ENCODE measurements around the gene LRFN2.

The LRFN2 gene
- long read RNA-seq, donor 1, result 0 reads
- long read RNA-seq, donor 2, result 0 reads
- long read RNA-seq, donor 3, partial matches to known transcripts, result 0 of 1 reads
- long read RNA-seq, donor 3, other reads (novel, unspliced or antisense), result 0 of 1 reads
- long read RNA-seq, donor 4, result 0 reads
- long read RNA-seq, donor 5, result 0 reads
- long read RNA-seq, donor 6, result 0 reads
- long read RNA-seq, donor 7, result 0 reads
- long read RNA-seq, donor 8, result 0 reads

DNA sequence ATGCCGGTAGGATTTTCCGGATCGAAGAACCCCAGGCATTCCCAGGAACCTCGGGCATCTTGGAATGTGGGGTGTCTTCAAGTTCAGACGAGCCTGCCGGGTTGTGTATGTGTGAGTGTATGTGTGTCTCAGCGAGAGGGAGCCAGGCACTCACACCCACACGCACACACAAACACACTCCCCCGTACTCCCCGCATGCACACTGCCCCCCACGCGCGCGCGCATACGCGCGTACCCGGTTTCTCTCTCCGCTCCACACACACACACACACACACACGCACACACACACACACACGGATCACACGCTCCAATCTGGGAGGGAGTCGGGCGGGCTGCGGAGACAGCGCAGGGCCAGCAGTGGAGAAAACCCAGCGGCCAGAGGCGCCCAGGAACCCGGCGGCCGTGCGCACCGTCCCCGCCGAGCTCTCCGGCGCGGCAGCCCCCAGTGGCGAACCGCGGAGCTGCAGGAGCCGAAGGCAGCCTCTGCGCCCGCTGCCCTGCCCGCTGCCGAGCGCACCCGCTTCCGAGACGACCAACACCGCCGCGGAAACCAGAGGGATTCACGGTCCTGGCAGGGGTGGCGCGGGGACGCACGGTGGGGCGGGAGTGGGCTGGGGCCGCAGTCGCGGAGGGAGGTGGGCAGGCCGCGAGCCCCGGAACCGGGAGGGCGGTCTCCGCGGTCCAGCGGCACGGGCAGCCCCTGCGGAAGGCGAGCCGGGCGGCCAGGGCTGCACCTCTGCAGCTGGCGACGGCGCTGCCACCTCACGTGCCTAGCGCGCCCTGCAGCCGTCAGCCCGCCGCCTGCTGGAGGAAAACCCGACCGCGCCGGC lies at the start of gene LRFN2:
Gene LRFN2, minus strand, starts transcription at position 125 of the 830 bp plus-strand sequence.
- DNase-seq, result peak; percentile 89

DNA sequence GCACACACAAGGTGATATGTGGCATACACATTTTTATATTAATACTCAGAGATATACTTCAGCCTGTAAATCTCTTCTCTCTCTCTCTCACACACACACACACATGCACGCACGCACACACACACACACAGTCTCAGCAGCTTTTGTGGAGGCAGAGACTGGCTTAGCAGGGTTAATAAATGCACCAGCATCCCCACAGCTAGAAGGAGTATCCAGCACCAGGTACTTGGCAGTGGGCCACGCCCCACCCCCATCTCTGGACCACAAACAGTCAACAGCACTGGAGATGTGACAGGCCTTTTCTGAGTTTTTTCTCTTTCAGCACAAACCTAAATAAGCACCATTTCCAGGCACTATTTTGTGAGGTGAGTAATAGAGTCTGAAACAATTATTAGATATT lies 47.3 kb upstream of the LRFN2 start:
- no peak for DNase-seq

- DNase-seq, result no peak
Observed at GRCh38 chr6:40631744-40632143, 44.6 kb upstream of the LRFN2 start.

DNA sequence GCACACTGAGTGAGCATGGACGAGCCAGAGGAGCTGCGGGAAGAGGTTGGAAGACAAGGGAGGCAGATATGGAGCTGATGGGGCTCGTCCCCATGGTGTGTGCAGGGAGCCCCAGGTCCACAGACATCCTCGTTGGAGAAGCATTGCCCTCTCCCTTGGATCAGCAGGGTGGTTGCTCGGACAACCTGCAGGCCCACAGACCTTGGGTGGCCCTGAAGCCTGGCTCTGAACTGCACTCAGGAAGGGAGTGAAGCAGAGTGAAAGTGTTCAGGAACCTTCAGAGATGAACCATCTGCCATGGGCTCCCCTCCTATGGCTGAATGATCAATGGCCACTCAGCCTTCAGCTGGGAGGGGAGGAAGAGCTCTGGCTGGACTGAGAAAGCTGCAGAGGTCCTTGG lies 43.3 kb upstream of the LRFN2 start:
- DNase-seq, result no peak

GRCh38 chr6:40630051-40630450 lies 42.9 kb upstream of the LRFN2 start:
- no peak for DNase-seq

DNA sequence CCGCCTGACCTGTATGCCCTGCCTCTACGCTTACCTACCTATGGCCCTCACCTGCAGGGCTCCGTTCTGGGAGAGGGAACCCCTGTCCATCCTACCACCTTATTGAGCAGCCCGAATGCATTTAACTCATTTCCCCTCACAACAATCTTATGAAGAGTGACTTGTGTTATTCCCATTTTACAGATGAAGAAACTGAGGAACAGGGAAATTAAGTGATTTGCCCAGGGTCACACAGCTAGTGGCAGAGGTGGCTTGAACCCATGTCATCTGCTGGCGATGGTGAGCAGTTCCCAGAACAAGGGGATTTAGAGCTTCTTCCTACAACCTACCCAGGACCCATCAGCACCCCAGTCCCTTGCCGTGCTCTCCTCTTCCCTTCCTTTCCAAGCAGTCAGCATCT lies 42.3 kb upstream of the LRFN2 start:
- DNase-seq, result no peak

DNA sequence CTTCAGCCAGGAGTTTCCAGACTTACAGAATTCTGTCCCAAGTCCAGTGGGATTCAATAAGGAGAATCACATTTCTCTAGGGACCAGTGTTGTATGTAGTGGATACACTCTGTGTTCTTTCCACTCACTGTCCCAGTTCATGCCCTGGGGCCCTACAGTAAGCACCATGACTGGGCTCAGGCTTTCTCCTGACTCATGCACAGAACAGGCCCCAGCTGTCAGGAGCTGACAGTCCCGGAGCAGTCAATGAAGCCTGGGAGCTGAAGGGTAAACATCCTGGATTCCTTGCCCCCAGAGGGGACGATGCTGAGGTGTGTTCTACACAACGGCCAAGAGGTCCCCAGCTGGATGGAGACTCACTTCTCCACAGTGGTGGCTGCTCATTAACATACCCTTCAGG lies 40.2 kb upstream of the LRFN2 start:
- no peak for DNase-seq

DNA sequence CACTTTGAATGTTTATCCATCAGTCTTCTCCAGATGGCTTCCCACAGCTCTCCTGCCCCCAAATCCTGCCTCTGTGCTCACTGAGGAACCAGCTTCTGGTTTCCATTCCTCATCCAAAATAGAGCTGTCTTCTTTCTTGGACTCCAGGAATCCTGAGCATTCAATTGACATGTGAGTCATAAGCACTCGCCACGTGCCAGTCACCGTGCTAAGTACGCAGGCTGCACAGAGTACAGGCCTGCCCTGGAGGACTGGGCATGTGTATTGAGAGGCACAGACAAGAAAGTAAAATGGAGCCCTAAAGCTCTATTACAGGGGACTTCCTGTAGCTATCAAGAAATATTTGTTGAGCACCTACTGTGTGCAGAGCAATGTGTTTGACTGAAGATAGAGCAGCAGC lies 39.7 kb upstream of the LRFN2 start:
- DNase-seq, result no peak

GRCh38 chr6:40623932-40624331 lies 36.8 kb upstream of the LRFN2 start:
- no peak for DNase-seq

DNA sequence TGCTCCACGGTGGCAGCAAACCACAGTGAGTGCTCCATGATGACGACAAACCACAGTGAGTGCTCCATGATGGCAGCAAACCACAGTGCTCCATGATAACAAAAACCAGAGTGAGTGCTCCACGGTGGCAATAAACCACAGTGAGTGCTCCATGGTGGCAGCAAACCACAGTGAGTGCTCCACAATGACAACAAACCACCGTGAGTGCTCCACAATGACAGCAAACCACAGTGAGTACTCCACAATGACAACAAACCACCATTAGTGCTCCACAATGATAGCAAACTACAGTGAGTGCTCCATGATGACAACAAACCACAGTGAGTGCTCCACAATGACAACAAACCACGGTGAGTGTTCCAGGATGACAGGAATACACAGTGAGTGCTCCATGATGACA lies 36.0 kb upstream of the LRFN2 start:
- no peak for DNase-seq

GRCh38 chr6:40620574-40621240 lies 33.5 kb upstream of the LRFN2 start:
- no peak for DNase-seq

GRCh38 chr6:40614671-40615070 lies 27.5 kb upstream of the LRFN2 start:
- no peak for DNase-seq

GRCh38 chr6:40611912-40612311 lies 24.7 kb upstream of the LRFN2 start:
- no peak for DNase-seq

DNA sequence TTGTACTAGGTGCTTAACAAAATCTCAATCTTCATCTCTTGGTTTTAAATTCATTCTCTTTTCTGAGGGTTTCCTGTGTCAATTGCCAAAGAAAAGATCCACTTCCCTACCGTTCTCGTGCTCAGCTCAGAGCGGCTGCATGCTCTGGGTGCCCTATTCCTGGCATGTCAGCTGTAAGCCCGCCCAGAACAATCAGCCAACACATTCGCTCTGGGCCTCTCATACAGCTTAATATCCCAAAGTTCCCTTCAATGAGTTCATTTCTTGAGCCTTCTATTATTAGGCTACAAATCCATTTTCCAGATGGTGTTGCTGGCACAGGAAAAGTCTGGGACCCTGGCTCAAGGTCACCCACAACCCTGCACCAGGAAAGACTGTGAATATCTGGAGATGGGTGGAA lies 24.3 kb upstream of the LRFN2 start:
- no peak for DNase-seq

DNA sequence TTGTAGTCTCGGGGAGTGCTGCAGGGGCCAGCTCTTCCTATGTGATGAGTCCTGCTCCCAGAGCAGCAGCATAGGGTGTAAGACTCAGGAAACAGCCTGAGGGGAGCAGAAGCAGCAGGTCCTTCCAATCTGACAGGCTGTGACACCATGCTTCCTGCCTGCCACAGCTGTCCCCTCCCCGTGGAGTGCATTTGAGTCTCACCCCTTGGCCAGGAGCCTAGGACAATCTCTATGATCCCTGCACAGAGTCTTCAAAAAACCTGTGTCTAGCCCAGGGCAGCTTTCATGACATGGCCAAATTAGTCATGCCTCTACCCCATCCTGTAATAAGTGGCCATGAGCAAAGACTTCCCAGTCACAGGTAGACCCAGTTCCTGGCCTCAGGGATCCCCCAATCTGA lies 23.1 kb upstream of the LRFN2 start:
- no peak for DNase-seq

DNA sequence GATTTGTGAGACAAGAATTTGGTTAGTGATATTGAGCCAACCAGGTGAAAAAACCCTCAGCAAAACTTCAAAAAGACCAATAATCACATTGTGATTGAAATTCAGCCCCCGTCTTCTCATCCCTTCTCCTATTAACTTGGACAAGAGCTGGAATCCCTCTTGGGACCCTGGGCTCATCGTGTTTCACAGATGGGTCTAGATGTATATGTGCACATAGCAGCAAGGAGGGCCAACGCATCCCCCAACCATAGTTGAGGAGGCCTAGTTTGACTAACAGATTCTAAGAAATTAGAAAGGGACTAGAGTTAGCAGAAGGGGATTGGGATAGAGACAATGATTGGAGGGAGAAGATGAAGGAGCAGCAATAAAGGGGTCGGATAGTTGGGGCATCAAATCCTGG lies 19.8 kb upstream of the LRFN2 start:
- DNase-seq, result no peak

DNA sequence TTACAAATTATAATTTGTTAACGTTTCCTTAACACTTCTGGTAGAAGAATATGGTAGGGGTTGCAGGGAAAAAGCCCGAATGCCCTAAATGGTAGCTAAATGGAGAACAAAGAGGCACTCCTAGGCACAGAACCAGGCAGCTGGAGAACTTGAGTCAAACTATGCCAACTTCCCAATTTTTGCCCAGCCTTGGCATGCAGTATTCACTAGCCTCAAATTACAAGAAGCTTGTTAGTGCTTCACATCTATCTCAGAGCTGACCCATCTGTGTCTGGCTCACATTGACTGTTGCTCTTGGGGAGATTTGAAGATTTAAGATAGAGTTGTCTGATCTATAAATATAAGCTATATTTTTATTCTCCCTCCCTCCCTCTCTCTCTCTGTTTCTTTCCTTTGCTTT lies 19.4 kb upstream of the LRFN2 start:
- DNase-seq, result no peak

DNA sequence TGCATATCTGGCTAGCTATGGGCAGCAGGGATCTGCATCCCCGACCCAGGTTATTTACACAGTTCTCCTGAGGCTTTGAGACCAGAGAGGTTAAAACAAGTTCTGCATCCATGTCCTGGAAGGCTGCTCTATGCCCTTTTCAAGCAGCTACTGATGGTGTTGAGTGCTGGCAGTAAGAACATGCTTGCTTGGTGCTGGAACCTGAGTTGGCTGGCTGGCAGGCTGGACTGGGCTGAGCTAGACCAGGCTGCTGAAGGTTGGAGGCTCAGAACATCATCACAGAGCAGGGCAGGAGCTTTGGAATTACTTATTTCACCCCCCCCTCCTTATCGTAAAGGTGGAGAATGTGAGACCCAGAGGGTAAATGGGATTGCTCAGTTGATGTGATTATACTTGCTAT lies 16.9 kb upstream of the LRFN2 start:
- no peak for DNase-seq

- DNase-seq, result peak; percentile 64
Observed at GRCh38 chr6:40599555-40599954, 12.4 kb upstream of the LRFN2 start.

- DNase-seq, result no peak
Observed at GRCh38 chr6:40598516-40598915, 11.4 kb upstream of the LRFN2 start.

DNA sequence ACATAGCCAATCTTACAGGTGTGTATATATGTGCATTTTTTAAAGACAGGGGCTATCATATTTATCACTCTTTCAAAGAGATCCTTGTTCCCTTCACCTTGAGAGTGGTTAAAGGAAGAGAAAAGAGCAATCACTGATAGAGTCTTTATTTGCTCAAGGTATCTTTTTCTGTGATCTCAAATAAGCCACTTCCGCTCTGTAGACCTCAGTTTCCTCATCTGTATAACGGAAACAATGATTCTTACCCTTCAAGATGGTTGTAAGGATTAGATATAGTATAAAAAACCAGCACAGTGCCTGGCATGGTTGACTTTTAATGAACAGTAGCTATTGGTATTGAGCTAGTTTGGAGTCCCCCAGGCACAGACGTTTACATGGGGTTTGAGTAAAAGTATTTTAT lies 10.1 kb upstream of the LRFN2 start:
- DNase-seq, result no peak

GRCh38 chr6:40588480-40588879 lies 1.3 kb upstream of the LRFN2 start:
- DNase-seq, result no peak

DNA sequence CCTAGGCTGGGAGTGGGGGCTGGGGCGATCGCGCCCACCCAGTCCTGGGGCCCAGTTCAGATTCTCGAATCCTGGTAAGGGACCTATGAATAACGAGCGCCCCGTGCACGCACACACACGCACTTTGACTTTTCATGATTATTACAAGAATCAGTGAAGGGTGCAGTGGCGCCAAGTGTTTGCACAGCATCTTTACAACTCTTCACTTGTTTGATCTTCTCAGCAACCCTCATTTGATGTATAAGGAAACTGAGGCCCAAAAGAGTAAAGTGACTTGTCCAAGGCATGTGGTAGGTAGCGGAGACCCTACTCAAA lies 863 bp upstream of the LRFN2 start:
- DNase-seq, result no peak

Measured in right kidney (tissue), 9 donors.